ENCODE data around the gene TUBB2A. TPM values are rescaled to one million over a fixed set of nuclear protein-coding genes. Genes with fewer than 3 reads are reported as not detected.
A peak's percentile ranks its signal among the peaks of the same experiment; 100 is the strongest.
"Not testable (repeated sequence)": the region's sequence is repeated elsewhere in the genome, so short reads cannot be mapped to it uniquely, and the experiment has no call there.

TUBB2A gene
- polyA plus RNA-seq (ENCODE audit: insufficient read length in 10 of 10), result 100 to 1,000 TPM in 1 of 10 donors, 10 to 100 TPM in 9; 63.0 to 105 (median 69.5) TPM
- long read RNA-seq, donor 1, transcript TUBB2A-201 (4 exons, 1,595 nt), result major isoform, 40 of 40 reads
- long read RNA-seq, donor 1, partial matches to known transcripts, result 0 of 40 reads
- long read RNA-seq, donor 1, other reads (novel, unspliced or antisense), result 0 of 40 reads
- long read RNA-seq, donor 2, transcript TUBB2A-201 (4 exons, 1,595 nt), result major isoform, 20 of 21 reads
- long read RNA-seq, donor 2, partial matches to known transcripts, result 0 of 21 reads
- long read RNA-seq, donor 2, other reads (novel, unspliced or antisense), result 0 of 21 reads
- long read RNA-seq, donor 3, partial matches to known transcripts, result 0 of 1 reads
- long read RNA-seq, donor 3, other reads (novel, unspliced or antisense), result 0 of 1 reads
- long read RNA-seq, donor 4, transcript TUBB2A-201 (4 exons, 1,595 nt), result major isoform, 19 of 19 reads
- long read RNA-seq, donor 4, partial matches to known transcripts, result 0 of 19 reads
- long read RNA-seq, donor 4, other reads (novel, unspliced or antisense), result 0 of 19 reads
- long read RNA-seq, donor 5, transcript TUBB2A-201 (4 exons, 1,595 nt), result major isoform, 32 of 32 reads
- long read RNA-seq, donor 5, partial matches to known transcripts, result 0 of 32 reads
- long read RNA-seq, donor 5, other reads (novel, unspliced or antisense), result 0 of 32 reads
- long read RNA-seq, donor 6, transcript TUBB2A-201 (4 exons, 1,595 nt), result major isoform, 42 of 42 reads
- long read RNA-seq, donor 6, partial matches to known transcripts, result 0 of 42 reads
- long read RNA-seq, donor 6, other reads (novel, unspliced or antisense), result 0 of 42 reads
- long read RNA-seq, donor 7, transcript TUBB2A-201 (4 exons, 1,595 nt), result major isoform, 16 of 16 reads
- long read RNA-seq, donor 7, partial matches to known transcripts, result 0 of 16 reads
- long read RNA-seq, donor 7, other reads (novel, unspliced or antisense), result 0 of 16 reads
- long read RNA-seq, donor 8, transcript TUBB2A-201 (4 exons, 1,595 nt), result major isoform, 31 of 31 reads
- long read RNA-seq, donor 8, partial matches to known transcripts, result 0 of 31 reads
- long read RNA-seq, donor 8, other reads (novel, unspliced or antisense), result 0 of 31 reads
- long read RNA-seq, donor 9, partial matches to known transcripts, result 0 of 3 reads
- long read RNA-seq, donor 9, other reads (novel, unspliced or antisense), result 0 of 3 reads

- DNase-seq, result peak; percentile 86 to 94 (median 91)
Observed at GRCh38 chr6:3157131-3157933, at the start of gene TUBB2A. TUBB2A (minus strand) TSS chr6:3157544; CDS start chr6:3157463, 81 bp downstream.

GRCh38 chr6:3206339-3207015 is 49.1 kb upstream of the TUBB2A start:
- no peak for DNase-seq

GRCh38 chr6:3205913-3206312 is 48.6 kb upstream of the TUBB2A start:
- DNase-seq, result peak in 1 of 3 donors; percentile 88

GRCh38 chr6:3204921-3205320 is 47.6 kb upstream of the TUBB2A start:
- no peak for DNase-seq

GRCh38 chr6:3202999-3203696 is 45.8 kb upstream of the TUBB2A start:
- no peak for DNase-seq

GRCh38 chr6:3201388-3201787 is 44.0 kb upstream of the TUBB2A start:
- DNase-seq, result no peak

GRCh38 chr6:3200682-3201081 is 43.3 kb upstream of the TUBB2A start:
- no peak for DNase-seq

- no peak for DNase-seq
Observed at GRCh38 chr6:3199382-3199781, 42.0 kb upstream of the TUBB2A start.

- DNase-seq, result not testable (repeated sequence)
Observed at GRCh38 chr6:3197734-3198133, 40.4 kb upstream of the TUBB2A start.

- no peak for DNase-seq
Observed at GRCh38 chr6:3196770-3197169, 39.4 kb upstream of the TUBB2A start.

GRCh38 chr6:3195695-3196497 is 38.6 kb upstream of the TUBB2A start:
- no peak for DNase-seq

GRCh38 chr6:3195420-3195694 is 38.0 kb upstream of the TUBB2A start:
- DNase-seq, result no peak

- peak in 2 of 3 donors; percentile 63 to 81 for DNase-seq
Observed at GRCh38 chr6:3194535-3195419, 37.4 kb upstream of the TUBB2A start.

- DNase-seq, result no peak
Observed at GRCh38 chr6:3193102-3193849, 35.9 kb upstream of the TUBB2A start.

GRCh38 chr6:3190779-3191178 is 33.4 kb upstream of the TUBB2A start:
- no peak for DNase-seq

GRCh38 chr6:3190056-3190455 is 32.7 kb upstream of the TUBB2A start:
- no peak for DNase-seq

GRCh38 chr6:3189192-3189591 is 31.8 kb upstream of the TUBB2A start:
- DNase-seq, result not testable (repeated sequence)
